ENCODE measurements around the gene PTGDS. TPM values are rescaled to one million over a fixed set of nuclear protein-coding genes. Genes with fewer than 3 reads are reported as not detected.

PTGDS gene
- total and polyA plus RNA-seq, 9 donors, result 5.8 to 191 (median 43.1) TPM

- no peak for TF ChIP-seq CTCF (IDR thresholded peaks at IDR 0.05)
- TF ChIP-seq EP300 (IDR thresholded peaks at IDR 0.05), result no peak
- no peak for TF ChIP-seq POLR2A (IDR thresholded peaks at IDR 0.05)
- Histone ChIP-seq H3K4me1 (ENCODE audit: insufficient read depth) (peaks cover 4% of the 10 kb centered on the region), H3K27me3 (no peaks in the 10 kb centered on the region), H3K9me3 (no peaks in the 10 kb centered on the region), H3K36me3 (no peaks in the 10 kb centered on the region), H3K4me3 (no peak overlapping the region), H3K27ac (no peak overlapping the region)
- peak in 1 of 5 donors; percentile 17 for DNase-seq
- intact Hi-C loops (cut with DNase I), result no loop called here
- WGBS, 3 donors, result 80 to 86% (median 82%) methylated on average over 14 of the region's 14 CpGs
These were observed 21.9 kb upstream of the PTGDS start for GRCh38 chr9:136955202-136955942.

- 87 to 97% (median 89%) methylated on average over 9 of the region's 9 CpGs for WGBS, 3 donors
- intact Hi-C loops (cut with DNase I), result no loop called here
- H3K27ac ChIP-seq, result no peak overlapping the region
- no peaks in the 10 kb centered on the region for H3K4me1 ChIP-seq (ENCODE audit: insufficient read depth)
- no peaks in the 10 kb centered on the region for H3K36me3 ChIP-seq
- DNase-seq, result no peak
- no peak for TF ChIP-seq EP300 (IDR thresholded peaks at IDR 0.05)
- TF ChIP-seq POLR2A (IDR thresholded peaks at IDR 0.05), result no peak
- TF ChIP-seq CTCF (IDR thresholded peaks at IDR 0.05), result no peak
- no peaks in the 10 kb centered on the region for H3K9me3 ChIP-seq
- H3K27me3 ChIP-seq, result no peaks in the 10 kb centered on the region
- no peak overlapping the region for H3K4me3 ChIP-seq
These were observed 21.4 kb upstream of the PTGDS start for GRCh38 chr9:136955943-136956335.

GRCh38 chr9:136956604-136957003 is 20.7 kb upstream of the PTGDS start:
- intact Hi-C loops (cut with DNase I), result no loop called here
- 94 to 97% (median 97%) methylated on average over 4 of the region's 4 CpGs for WGBS, 3 donors
- no peak overlapping the region for H3K4me3 ChIP-seq
- TF ChIP-seq EP300 (IDR thresholded peaks at IDR 0.05), result no peak
- TF ChIP-seq POLR2A (IDR thresholded peaks at IDR 0.05), result no peak
- TF ChIP-seq CTCF (IDR thresholded peaks at IDR 0.05), result no peak
- H3K27ac ChIP-seq, result no peak overlapping the region
- H3K4me1 ChIP-seq (ENCODE audit: insufficient read depth), result no peaks in the 10 kb centered on the region
- no peak for DNase-seq
- H3K36me3 ChIP-seq, result no peaks in the 10 kb centered on the region
- H3K9me3 ChIP-seq, result no peaks in the 10 kb centered on the region
- H3K27me3 ChIP-seq, result no peaks in the 10 kb centered on the region

- WGBS, 3 donors, result 77 to 92% (median 82%) methylated on average over 1 of the region's 1 CpG
- TF ChIP-seq CTCF (IDR thresholded peaks at IDR 0.05), result no peak
- no peak for TF ChIP-seq EP300 (IDR thresholded peaks at IDR 0.05)
- TF ChIP-seq POLR2A (IDR thresholded peaks at IDR 0.05), result no peak
These were observed 19.8 kb upstream of the PTGDS start for GRCh38 chr9:136957461-136957860.

More at GRCh38 chr9:136957461-136957860, 19.8 kb upstream of the PTGDS start:
- Histone ChIP-seq H3K36me3 (no peaks in the 10 kb centered on the region), H3K4me1 (ENCODE audit: insufficient read depth) (no peaks in the 10 kb centered on the region), H3K27ac (no peak overlapping the region), H3K27me3 (no peaks in the 10 kb centered on the region), H3K4me3 (no peak overlapping the region), H3K9me3 (no peaks in the 10 kb centered on the region)
- no peak for DNase-seq
- intact Hi-C loops (cut with DNase I), result no loop called here
